Bone marrow (tissue), 2 donors: ENCODE data around the gene ZNF469.

Source experiments
- DNase-seq, 2 donors: peaks; one replicate each; lab custom pipeline; 2025; lab: John Stamatoyannopoulos, UW

ZNF469 gene

GRCh38 chr16:88428616-88429386 is 46.0 kb downstream of the ZNF469 start:
- DNase-seq, result no peak

- no peak for DNase-seq
Observed at GRCh38 chr16:88429387-88430184, 46.8 kb downstream of the ZNF469 start.

GRCh38 chr16:88430185-88430523 is 47.4 kb downstream of the ZNF469 start:
- DNase-seq, result no peak

- DNase-seq, result peak; percentile 18 to 48
Observed at GRCh38 chr16:88430524-88431446, 48.0 kb downstream of the ZNF469 start.

GRCh38 chr16:88431651-88432050 is 48.9 kb downstream of the ZNF469 start:
- DNase-seq, result no peak

GRCh38 chr16:88432174-88432573 is 49.4 kb downstream of the ZNF469 start:
- DNase-seq, result no peak
